ENCODE measurements around the gene HAND2. TPM values are rescaled to one million over a fixed set of nuclear protein-coding genes. Genes with fewer than 3 reads are reported as not detected.

Gene HAND2
- total RNA-seq, 2 experiments from 2014 or later: not detected

DNA sequence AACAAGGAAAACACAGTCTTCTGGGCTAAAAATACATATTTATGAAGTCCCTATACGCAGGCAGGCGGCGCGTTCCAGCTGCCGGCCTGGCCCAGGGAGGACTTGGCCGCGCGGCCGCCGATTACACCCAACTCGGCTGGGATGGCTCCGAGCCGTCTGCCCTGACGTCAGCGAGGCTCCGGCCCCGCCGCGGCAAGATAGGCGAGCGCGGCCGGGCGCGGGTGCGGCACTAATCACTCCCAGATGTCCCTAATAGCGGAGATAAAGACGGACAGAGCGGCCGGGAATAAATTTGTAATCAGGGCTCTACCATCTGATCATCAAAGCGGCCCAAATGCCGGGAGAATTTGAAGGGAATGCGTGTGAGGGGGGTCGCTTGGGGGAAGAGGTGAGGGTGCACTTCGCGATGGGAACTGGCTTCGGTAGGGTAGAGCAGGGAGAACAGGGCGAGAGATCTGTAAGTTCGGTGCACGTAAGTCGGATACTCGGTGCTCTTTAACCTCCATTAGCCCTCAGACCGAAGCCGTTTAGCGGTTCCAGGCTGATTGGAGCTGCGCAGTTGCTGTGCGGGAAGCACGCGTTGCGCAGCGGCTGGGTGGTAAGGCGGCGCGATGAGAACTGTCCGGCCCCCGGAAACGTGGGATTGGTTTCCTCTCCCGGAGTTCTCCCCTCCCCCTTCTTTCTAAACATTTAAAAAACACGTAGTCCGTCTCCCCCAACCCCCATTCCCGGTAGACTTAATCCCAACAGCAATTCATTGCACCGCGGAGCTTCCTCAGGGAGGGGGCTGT lies 7.7 kb downstream of the HAND2 start:
- ChIA-PET CTCF (interaction anchor here (1.0 to 1.3 kb wide), 2 partner anchors 12 to 14 kb away, joined by 3 read pairs; no protein-coding TSS in a partner anchor), POLR2A (no interaction called here)

DNA sequence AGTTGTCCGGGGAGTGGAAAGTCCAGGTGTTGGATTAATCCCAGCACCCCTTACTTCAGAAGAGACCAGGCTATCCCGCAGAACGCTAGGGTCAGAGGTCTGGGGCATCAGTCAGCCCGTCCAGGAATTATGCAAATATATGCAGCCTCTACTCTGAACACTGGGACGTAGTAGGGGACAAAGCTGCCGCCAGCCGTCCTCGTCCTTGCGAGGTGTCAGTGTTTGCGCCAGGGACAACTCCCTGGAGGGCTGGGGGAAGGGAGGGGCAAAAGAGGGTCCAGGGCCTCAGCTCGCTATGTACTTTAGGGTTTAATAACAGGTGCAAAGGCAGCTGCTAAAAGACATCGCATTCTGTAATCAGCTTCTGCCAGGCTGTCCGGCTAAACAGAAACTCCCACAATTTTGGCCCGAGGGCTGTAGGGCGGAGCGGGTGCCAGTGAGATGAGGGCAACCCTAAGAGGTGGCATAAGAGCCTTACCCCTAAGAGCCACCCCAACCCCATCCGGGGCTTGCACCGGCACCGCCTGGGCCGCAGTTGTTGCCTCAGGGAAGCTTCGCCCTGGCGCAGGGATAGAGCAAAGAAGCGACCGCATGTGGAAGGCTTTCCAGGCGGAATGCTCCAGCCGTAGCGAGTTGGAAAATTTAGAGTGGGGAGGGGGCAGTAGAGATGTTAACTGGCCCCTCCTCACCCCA lies 8.4 kb downstream of the HAND2 start:
- CTCF ChIA-PET: interaction anchor here (1.0 kb wide), 1 partner anchor 13 kb away, joined by 3 read pairs; no protein-coding TSS in a partner anchor
- POLR2A ChIA-PET: no interaction called here

DNA sequence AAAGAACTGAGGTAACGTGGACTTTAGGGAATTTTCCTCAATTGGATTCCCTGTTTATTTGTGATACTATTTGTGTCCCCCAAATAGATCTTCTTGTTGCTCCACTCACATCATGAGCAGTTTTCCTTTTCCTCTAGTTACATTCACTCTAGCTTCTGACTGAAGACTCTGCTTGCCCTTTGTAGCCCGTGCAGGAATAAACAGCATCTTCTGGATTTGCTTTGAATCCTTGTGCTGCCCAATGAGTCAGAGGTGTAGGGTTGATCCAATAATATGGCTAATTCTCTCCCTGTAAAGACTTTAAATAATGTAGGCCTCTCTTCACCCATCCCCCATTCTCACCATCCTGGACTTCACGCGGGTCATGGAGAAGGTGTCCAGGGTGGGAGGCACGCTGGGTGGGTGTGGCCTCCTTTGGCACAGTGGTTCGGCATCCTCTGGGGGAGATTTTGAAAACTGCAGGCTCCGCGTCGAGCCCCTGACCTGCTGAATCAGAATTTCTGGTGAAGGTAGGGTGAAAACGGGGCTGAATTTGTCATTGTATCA lies 9.0 kb downstream of the HAND2 start:
- CTCF ChIA-PET: no interaction called here
- POLR2A ChIA-PET: no interaction called here

DNA sequence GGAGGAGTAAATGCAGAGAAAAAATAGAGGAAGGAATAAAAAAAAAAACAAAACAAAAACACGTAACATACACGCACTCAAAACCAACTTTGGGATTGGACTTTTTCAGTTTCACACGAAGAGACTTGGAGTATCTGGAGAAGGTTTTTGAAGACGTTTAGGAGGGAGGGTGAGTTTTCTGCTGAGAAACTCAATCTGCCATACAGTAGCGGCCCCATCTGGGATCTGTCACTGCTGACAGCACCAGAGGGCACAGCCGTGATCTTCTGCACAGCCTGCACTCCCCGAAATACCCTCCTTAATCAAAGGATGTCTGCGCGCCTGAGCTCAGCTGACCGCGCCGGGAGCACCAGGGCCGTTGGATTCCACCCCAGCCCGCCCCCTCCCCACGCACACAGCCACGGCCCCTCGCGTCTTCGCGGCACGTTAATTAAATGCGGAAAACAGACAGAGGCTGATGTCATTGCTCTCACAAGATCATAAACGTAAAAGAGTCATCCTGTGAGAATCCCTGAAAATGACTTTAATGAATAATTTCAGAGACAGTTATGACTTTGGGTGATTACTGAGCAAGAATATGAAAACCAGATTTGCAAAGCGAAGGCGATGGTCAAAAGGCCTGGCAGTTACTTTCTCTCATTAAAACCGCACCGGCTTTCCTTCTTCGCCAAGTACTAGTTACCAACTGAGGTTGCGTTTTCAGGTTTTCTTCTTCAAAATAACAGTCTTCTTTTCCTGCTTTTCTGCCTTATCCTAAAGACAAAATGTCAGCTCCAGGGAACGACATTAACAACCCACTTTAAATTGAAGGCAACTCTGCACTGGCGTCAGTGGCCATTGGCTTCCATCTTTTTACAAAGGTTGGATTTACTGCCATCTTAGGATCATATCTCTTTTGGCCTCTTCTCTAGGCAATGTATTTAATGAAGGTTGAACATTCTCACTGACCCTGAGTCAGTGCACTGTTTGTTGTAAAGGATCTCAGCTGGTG lies 10.6 kb downstream of the HAND2 start:
- ChIA-PET CTCF (no interaction called here), POLR2A (no interaction called here)

DNA sequence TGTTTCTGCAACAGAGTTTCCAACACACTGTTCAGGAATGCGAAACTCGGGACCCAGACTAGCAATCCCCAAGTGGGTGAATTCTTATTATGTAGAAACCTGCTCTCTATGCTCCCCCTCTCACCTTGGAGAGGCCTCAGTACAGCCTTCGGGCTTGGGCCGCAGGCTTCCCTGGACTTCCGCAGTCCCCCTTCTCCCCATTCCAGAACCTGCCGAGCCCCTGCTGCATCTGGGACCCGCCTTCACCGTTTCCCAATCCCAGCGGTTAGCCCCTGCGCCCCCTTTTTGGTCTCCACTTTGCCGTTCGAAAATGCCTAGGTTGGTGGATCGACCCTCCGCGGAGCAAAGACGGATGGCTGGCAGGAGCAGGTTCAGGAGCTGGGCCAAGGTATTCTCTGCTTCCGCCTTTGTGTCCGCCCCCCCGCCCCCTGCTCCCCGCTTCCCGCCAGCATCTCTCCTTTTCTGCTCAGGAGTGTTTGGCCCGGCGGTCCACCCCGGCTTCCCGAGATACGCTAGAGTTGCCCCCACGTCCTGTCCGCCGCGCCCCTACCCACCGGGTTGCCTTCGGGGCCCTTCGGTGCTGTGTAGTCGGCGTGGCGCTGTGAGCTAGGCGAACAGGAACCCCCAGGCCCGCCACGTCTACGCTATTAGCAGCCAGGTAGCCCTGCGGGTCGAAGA lies 11.5 kb downstream of the HAND2 start:
- ChIA-PET CTCF (no interaction called here), POLR2A (no interaction called here)

DNA sequence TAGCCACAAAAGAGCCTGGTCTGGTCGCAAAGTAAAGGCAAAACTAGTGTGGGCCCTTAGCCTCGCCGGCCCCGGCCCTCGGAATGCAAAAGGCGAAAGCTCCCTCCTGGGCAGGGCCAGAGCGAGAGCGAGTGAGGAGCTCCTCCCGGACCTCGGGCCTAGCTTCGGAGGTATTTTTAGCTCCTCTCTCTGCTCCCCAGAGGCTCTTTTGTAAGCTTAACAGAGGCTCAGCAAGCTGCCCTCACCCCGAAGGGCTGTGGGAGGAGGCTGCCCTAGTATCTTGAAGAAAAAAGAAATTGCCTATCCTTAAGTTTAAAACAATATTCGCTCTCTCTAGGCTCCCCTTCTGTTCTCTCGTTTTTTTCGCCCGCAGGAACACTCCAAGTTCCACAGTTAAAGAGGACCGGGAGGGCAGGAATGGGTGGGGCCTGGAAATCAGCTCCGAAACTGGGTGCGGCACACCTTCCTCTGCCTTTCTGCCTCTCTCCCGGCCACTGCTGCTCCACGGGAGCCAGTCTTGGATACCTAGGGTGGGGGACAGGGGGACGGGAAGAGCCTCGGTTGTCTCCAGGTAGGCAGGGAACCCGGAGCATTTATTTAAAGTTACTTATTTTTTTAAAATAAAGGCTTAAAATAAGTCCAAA lies 12.1 kb downstream of the HAND2 start:
- ChIA-PET CTCF (no interaction called here), POLR2A (no interaction called here)

DNA sequence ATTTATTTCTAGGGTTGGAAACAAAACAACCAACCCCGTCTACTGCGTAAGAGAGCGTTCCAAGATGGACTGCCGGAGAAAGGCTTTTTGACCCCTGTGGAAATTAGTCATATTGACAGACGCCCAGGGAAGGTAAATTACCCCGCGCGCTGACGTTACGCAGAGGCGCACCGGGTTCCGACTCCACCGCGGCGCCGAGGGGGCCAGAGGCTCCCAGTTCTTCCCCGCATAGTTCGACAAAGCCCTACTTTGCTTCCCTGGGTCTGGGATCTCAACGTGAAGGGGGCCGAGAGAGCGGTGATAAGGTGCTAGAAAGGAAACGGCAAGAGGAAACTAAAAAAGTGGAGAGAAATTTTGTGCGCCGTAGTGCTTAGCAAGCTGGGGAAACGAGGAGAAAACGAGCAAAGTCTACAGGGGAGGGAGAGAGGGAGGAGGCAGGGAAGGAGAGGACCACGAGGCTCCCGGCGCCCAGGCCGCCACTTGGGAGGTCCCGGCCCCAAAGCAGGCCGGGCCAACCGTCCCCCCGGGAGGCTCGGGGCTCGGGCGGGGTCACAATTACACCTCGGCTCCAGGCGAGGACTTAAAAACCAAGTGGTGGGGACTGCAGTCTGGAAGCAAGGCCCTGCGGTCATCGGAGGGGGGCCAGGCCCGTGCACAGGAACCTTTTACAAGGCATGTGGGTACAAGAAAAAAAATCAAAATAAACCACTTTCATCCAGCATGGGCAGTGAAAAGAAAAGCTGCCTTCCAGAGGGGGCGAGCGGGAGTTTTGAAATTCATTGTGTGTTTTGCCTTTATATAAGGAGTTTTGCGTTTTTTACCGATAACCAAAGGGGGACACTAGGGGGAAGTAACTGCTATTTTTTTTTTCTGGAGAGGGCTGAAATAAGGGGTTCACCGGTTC lies 13.2 kb downstream of the HAND2 start:
- POLR2A ChIA-PET: no interaction called here

DNA sequence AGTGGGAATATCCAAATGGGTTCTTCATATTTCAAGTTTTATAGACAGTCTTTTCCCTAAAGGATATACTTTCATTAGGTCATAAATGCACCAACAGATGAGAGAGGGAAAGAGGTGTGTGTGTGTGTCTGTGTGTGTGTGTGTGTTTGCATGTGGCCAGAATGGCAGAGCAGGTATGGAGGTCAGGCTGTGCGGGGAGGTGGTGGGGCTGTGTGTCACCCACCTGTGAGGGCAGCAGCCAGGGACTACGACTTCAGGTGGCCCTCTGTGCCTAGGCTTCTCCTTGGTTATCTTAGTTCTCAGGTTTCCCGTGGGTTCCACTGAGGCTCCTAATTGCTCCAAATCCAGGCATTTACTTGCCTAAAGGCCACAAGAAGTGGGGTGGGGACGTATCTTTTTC lies 14.6 kb downstream of the HAND2 start:
- ChIA-PET POLR2A (no interaction called here), CTCF (no interaction called here)

More for the DNA sequence above, 13.2 kb downstream of the HAND2 start:
- CTCF ChIA-PET: no interaction called here

DNA sequence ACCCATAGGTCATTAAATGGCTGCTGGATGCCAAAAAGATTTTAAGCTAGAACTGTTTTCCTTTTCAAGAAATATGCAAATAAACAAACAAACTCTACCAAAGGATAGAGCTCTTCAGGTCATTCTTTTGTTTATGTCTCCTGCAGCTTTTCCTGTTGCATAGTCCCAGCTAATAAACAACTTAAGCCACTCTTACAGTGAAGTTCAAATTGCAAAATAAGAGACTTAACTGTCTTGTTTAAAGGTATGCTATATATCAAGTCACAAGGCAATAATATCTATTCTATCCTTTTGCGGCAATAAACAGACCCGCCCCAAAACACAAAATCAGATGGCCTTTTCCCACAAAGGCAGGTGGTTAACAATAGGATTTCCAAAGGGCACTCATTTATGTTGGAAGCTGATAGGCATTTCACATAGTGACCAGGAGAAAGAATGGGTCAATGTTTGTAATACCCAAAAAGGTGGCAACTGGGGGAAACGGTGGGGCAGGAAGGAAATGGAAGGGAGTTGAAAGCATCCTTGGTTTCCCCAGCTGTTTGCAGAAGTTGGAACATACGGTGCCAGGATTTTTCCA lies 15.3 kb downstream of the HAND2 start:
- POLR2A ChIA-PET: no interaction called here
- CTCF ChIA-PET: no interaction called here

DNA sequence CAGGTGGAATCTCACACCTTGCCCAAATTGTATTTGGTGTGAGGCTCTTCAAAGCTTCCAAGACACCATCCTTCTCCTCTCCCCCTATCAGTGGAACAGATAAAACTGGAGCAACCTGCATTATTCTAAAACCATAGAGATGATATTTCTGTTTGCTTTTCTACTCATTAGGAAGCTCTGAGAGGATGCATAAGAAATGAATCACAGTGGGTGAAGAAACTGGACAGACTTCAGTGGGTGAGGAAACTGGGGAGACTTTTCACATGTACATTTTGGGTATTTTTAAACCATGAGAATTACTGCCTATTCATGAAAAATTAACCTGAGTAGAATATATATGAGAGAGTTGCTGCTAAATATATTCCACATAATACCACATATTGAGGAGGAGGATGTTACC lies 16.4 kb downstream of the HAND2 start:
- POLR2A ChIA-PET: no interaction called here
- CTCF ChIA-PET: no interaction called here

DNA sequence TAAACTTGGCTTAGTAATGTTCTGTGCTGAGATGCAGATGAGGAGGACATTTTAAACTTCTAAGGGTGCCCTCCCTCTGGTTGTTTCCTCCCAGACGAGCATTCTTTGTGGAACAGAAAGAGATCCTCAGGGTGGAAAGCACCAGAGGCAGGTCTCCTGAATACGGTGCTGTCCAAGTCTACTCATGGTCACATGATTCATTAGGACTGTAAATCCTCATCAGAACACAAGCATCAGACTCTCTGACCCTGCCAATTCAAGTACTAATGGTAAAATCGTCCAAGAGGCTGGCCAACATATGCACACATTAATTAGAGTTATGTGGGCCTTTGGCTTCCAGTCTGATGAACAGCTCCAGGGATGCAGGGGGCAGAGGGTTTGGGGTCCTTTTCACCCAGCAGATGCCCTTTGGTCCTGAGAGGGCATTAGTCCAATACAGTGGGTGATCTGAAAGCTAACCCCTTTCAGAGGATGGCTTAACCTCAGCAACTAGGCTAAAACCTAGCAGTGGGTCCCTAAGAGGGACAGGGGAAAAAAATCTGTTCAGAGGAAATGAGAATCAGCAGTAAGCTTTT lies 18.2 kb downstream of the HAND2 start:
- ChIA-PET CTCF (no interaction called here), POLR2A (no interaction called here)

DNA sequence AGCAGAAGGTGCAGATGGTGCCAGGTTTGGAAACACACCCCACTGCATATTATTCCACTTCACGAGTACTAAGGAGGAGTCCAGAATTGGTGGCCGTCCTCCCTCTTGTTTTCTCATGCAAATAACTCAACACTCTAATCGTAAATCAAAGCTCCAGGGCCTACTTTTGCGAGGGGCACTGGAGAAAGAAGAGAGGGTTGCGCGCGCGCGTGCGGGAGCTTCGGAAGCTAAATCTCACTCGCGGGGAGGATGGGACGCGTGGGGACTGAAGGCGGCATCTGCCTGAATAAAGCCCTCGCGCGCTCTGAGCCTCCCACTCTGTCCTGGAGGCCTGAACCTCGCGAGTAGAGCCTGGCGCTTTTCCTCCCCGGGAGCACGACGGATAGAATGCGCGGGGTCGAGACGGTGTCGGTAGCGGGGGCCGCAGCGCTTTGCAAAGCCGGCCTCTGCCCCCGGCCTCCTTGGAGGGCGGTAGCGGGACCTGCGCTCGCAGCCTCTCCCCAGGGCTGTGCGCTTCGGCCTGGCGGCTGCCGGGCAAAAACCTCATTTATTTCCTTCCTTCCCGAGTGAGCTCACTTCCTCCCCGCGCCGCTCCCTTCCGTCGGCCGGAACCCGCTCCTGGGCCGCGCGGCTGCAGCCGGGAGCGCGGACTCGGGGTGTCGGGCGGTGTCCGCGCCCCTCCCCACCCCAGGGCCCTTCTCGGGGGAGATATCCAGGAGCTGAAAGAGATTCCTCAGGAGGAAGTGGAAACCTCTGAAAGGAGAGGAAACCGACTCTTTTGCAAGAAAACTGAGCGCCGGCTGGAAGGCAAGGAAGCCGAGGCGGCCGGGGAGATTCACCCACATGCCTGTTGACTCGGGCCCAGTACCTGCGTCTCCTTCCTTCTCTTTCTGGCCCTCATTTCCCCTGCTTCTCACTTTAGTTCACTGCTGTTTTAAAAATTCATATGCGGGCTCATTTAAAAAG lies 20.7 kb downstream of the HAND2 start:
- ChIA-PET POLR2A (no interaction called here), CTCF (interaction anchor here (0.7 to 1.3 kb wide), 2 partner anchors 12 to 15 kb away, joined by 3 read pairs; no protein-coding TSS in a partner anchor)

DNA sequence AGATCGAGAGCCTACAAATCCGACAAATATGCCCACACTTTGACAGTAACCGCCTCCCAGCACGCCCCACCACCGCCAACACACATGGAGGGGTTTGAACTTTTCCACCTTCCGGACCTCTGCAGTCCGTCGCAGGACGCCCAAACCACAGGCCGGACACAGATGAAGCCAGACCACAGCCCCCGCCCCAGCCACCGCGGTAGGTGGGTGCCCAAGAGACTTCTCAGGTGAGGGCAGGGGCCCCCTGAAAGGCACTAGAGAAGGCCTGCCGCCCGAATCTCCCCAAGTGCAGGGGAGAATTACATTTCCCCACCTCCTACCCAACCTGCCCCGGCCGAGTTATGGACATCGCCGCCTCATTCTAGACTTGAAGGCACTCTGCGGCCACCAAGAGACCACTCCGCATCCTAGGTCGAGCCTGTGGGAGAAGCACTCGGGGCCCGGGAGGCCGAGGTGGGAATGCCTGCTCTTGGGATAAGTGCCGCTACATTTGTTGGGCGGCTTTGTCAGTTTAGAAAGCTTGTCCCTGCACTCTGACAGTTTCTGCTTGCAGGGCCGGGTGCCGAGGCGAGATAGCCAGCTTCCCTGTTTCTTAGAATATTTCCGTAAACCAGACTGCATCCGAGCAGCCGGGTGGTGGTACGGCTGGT lies 21.5 kb downstream of the HAND2 start:
- POLR2A ChIA-PET: no interaction called here
- CTCF ChIA-PET: interaction anchor here (0.7 to 1.7 kb wide), 3 partner anchors 13 to 92 kb away, joined by 3 read pairs; no protein-coding TSS in a partner anchor

DNA sequence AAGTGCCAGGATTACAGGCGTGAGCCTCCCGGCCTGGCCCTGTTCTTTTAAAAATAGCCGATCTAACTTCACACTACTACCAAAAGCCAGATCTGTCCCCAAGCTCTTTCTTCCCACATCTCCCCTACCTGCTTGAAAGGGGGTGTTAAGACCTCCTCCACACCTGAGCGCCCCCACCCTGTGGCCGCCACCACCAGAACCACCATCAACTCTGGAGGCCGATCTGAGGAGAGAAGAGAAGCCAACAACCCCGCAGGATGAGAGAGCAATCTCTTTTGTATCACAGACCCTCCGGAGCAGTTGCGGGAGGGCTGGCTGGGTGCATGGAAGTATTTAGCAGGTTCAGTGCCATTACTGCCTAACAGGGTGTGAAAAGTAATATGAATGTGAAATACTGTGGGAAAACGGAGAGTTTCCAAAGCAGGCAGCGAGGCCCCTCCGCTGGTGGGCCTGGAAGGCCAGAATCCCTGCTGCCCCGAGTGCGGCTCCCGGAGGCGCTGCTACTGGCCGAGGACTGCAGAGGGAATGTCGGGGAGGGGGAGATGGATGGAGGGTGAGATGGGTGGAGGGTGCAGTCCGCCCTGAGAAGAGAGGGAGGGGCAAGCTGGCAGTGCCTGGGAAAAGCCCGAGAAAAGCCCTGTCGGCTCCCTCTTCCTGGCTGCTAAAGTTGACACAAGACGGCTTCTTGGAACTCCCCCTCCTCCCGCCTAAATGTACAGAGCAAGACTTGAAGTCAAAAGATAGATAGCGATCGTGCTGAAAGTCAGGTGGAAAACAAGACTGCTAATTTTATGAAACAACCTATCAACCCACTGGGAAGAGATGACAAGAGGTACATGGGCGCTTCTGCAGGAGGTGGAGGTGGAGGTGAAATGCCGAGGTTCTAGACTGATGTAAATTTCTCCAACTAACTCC lies 22.3 kb downstream of the HAND2 start:
- POLR2A ChIA-PET: no interaction called here
- CTCF ChIA-PET: interaction anchor here (1.7 kb wide), 1 partner anchor 91 kb away, joined by 3 read pairs; no protein-coding TSS in a partner anchor
